Measurements from ENCODE around the gene FOXO3. TPM values are rescaled to one million over a fixed set of nuclear protein-coding genes. Genes with fewer than 3 reads are reported as not detected.

Gene FOXO3
- total and polyA plus RNA-seq, 2 of the 13 experiments (the other 11 are each of a cell fraction or from before 2014, with no cell fraction given): 16.0 to 22.5 TPM

DNA sequence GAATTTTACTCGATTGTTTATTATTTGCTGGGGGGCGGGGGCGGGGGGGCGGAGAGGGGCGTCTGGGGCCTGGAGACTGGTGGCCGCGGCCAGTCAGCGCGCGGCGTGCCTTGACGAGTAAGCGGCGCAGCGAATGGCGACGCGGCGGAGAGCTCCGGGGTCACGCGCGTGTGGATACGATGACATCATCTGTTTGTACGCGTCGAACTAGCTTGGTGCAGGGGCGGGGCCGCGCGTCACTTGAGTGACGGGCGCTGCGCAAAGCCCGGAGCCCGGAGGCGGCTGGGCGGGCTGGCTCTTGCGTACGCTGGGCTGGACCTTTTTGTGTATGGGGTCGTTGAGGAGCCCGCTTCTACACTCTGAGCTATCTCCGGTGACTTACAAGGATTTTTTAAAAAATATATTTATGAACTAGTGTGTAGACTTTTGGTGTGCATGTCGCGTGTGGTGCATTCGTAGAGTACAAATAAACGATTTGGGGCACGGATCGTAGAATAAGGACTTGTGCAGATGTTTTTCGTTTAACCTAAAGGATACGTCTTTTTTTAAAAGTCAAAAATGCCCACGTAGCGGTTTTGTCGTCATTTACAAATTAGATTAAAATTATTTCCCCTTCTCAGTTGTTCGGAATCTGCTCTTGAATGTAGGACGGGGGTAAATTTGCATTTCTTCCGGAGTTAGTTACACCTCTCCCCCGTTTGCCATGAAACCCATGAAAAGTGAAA, 2.2 kb upstream of the FOXO3 start (continued):
- TF ChIP-seq, protein P1, sequence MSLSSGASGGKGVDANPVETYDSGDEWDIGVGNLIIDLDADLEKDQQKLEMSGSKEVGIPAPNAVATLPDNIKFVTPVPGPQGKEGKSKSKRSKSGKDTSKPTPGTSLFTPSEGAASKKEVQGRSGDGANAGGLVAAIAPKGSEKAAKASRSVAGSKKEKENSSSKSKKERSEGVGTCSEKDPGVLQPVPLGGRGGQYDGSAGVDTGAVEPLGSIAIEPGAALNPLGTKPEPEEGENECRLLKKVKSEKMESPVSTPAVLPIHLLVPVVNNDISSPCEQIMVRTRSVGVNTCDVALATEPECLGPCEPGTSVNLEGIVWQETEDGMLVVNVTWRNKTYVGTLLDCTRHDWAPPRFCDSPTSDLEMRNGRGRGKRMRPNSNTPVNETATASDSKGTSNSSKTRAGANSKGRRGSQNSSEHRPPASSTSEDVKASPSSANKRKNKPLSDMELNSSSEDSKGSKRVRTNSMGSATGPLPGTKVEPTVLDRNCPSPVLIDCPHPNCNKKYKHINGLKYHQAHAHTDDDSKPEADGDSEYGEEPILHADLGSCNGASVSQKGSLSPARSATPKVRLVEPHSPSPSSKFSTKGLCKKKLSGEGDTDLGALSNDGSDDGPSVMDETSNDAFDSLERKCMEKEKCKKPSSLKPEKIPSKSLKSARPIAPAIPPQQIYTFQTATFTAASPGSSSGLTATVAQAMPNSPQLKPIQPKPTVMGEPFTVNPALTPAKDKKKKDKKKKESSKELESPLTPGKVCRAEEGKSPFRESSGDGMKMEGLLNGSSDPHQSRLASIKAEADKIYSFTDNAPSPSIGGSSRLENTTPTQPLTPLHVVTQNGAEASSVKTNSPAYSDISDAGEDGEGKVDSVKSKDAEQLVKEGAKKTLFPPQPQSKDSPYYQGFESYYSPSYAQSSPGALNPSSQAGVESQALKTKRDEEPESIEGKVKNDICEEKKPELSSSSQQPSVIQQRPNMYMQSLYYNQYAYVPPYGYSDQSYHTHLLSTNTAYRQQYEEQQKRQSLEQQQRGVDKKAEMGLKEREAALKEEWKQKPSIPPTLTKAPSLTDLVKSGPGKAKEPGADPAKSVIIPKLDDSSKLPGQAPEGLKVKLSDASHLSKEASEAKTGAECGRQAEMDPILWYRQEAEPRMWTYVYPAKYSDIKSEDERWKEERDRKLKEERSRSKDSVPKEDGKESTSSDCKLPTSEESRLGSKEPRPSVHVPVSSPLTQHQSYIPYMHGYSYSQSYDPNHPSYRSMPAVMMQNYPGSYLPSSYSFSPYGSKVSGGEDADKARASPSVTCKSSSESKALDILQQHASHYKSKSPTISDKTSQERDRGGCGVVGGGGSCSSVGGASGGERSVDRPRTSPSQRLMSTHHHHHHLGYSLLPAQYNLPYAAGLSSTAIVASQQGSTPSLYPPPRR (CRISPR knock-in tag; IDR thresholded peaks at IDR 0.05; ENCODE audit: borderline replicate concordance): 0 out of 2 replicates have a peak, but pooled peaks have one; percentile 25
- TF ChIP-seq GATA4 (IDR thresholded peaks at IDR 0.05; ENCODE audit: borderline replicate concordance, low read depth) (no peak), BHLHE40 (IDR thresholded peaks at IDR 0.05; ENCODE audit: low read length) (peak; percentile 87), TAF15 (IDR thresholded peaks at IDR 0.05; ENCODE audit: low read depth, low read length, poor library complexity, severe bottlenecking) (no peak), ZNF224 (CRISPR knock-in tag; IDR thresholded peaks at IDR 0.05) (no peak), TMF1 (CRISPR knock-in tag; IDR thresholded peaks at IDR 0.05; ENCODE audit: low read depth) (peak; percentile 43; the same call in 1 of the 2 replicates), CENPX (CRISPR knock-in tag; IDR thresholded peaks at IDR 0.05) (no peak), MTA1 (CRISPR knock-in tag; IDR thresholded peaks at IDR 0.05; ENCODE audit: borderline replicate concordance) (no peak), ZNF781 (CRISPR knock-in tag; IDR thresholded peaks at IDR 0.05; ENCODE audit: borderline replicate concordance, not compliant biosample characterization) (no peak), RBM22 (optimal IDR thresholded peaks at IDR 0.05; ENCODE audit: low read length) (no peak)
- TF ChIP-seq, protein P2, sequence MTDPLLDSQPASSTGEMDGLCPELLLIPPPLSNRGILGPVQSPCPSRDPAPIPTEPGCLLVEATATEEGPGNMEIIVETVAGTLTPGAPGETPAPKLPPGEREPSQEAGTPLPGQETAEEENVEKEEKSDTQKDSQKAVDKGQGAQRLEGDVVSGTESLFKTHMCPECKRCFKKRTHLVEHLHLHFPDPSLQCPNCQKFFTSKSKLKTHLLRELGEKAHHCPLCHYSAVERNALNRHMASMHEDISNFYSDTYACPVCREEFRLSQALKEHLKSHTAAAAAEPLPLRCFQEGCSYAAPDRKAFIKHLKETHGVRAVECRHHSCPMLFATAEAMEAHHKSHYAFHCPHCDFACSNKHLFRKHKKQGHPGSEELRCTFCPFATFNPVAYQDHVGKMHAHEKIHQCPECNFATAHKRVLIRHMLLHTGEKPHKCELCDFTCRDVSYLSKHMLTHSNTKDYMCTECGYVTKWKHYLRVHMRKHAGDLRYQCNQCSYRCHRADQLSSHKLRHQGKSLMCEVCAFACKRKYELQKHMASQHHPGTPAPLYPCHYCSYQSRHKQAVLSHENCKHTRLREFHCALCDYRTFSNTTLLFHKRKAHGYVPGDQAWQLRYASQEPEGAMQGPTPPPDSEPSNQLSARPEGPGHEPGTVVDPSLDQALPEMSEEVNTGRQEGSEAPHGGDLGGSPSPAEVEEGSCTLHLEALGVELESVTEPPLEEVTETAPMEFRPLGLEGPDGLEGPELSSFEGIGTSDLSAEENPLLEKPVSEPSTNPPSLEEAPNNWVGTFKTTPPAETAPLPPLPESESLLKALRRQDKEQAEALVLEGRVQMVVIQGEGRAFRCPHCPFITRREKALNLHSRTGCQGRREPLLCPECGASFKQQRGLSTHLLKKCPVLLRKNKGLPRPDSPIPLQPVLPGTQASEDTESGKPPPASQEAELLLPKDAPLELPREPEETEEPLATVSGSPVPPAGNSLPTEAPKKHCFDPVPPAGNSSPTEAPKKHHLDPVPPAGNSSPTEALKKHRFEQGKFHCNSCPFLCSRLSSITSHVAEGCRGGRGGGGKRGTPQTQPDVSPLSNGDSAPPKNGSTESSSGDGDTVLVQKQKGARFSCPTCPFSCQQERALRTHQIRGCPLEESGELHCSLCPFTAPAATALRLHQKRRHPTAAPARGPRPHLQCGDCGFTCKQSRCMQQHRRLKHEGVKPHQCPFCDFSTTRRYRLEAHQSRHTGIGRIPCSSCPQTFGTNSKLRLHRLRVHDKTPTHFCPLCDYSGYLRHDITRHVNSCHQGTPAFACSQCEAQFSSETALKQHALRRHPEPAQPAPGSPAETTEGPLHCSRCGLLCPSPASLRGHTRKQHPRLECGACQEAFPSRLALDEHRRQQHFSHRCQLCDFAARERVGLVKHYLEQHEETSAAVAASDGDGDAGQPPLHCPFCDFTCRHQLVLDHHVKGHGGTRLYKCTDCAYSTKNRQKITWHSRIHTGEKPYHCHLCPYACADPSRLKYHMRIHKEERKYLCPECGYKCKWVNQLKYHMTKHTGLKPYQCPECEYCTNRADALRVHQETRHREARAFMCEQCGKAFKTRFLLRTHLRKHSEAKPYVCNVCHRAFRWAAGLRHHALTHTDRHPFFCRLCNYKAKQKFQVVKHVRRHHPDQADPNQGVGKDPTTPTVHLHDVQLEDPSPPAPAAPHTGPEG (CRISPR knock-in tag; IDR thresholded peaks at IDR 0.05): no peak
- TF ChIP-seq, protein P3, sequence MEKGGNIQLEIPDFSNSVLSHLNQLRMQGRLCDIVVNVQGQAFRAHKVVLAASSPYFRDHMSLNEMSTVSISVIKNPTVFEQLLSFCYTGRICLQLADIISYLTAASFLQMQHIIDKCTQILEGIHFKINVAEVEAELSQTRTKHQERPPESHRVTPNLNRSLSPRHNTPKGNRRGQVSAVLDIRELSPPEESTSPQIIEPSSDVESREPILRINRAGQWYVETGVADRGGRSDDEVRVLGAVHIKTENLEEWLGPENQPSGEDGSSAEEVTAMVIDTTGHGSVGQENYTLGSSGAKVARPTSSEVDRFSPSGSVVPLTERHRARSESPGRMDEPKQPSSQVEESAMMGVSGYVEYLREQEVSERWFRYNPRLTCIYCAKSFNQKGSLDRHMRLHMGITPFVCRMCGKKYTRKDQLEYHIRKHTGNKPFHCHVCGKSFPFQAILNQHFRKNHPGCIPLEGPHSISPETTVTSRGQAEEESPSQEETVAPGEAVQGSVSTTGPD (CRISPR knock-in tag; IDR thresholded peaks at IDR 0.05): no peak
- TF ChIP-seq, protein P4, sequence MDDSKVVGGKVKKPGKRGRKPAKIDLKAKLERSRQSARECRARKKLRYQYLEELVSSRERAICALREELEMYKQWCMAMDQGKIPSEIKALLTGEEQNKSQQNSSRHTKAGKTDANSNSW (CRISPR knock-in tag; IDR thresholded peaks at IDR 0.05; ENCODE audit: borderline replicate concordance): no peak
- TF ChIP-seq, protein P5, sequence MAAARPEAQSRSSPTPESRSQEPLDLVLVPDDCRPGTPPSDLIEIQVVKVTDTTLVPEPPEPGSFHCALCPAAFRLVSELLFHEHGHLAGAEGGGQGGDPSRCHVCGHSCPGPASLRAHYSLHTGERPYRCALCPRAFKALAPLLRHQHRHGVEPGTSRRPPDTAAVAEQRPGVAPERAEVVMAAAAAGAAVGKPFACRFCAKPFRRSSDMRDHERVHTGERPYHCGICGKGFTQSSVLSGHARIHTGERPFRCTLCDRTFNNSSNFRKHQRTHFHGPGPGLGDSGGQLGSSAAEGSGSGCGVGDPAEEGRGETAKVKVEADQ (CRISPR knock-in tag; IDR thresholded peaks at IDR 0.05; ENCODE audit: borderline replicate concordance): no peak
